Heart left ventricle (tissue), 16 donors: ENCODE data around the gene BBOX1. TPM values are rescaled to one million over a fixed set of nuclear protein-coding genes. Genes with fewer than 3 reads are reported as not detected.

ENCODE experiments used
- ATAC-seq, 4 donors: fragments of 200-7000 bp; cut with Tn5 transposase; one replicate each; pipeline ENCODE4 v1.9.1; 2020 to 2022; ENCODE audit warnings: moderate library complexity in 4 of 4, mild to moderate bottlenecking in 3 of 4, moderate number of reproducible peaks in 1 of 4
- DNase-seq, 5 donors: peaks; one replicate each; pipeline ENCODE4 v3.0.0-alpha.2; 2020
- H3K27ac ChIP-seq, 12 donors: fragments of 200-600 bp; sonication (generic) in 4 of 12; one replicate each; pipeline versions ENCODE4 v1.5.0 to v1.8.0; 2016 to 2022; ENCODE audit warnings: mild to moderate bottlenecking in 2 of 12
- H3K27me3 ChIP-seq, 9 donors: fragments of 200-600 bp; sonication (generic) in 2 of 9; one replicate each; pipeline versions ENCODE4 v1.5.1 to v1.8.0; 2016 to 2022; ENCODE audit warnings: mild to moderate bottlenecking in 3 of 9
- H3K36me3 ChIP-seq, 9 donors: fragments of 200-600 bp; sonication (generic) in 2 of 9; one replicate each; pipeline versions ENCODE4 v1.5.0 to v1.8.0; 2018 to 2022; ENCODE audit warnings: mild to moderate bottlenecking in 2 of 9
- H3K4me1 ChIP-seq, 12 donors: fragments of 200-600 bp; sonication (generic) in 4 of 12; one replicate each; pipeline versions ENCODE4 v1.5.0 to v1.8.0; 2016 to 2022; ENCODE audit warnings: mild to moderate bottlenecking in 3 of 12
- H3K4me3 ChIP-seq, 12 donors: fragments of 200-600 bp; sonication (generic) in 4 of 12; one replicate each; pipeline versions ENCODE4 v1.5.0 to v1.8.0; 2017 to 2022; ENCODE audit warnings: mild to moderate bottlenecking in 9 of 12, moderate library complexity in 4 of 12
- H3K9me3 ChIP-seq, 12 donors: fragments of 200-600 bp; sonication (generic) in 4 of 12; one replicate each; pipeline versions ENCODE4 v1.5.0 to v1.8.0; 2016 to 2022; ENCODE audit warnings: mild to moderate bottlenecking in 1 of 12
- POLR2A ChIP-seq, 2 donors: fragments of 450-650 bp; IDR thresholded peaks; one replicate each; pipeline ENCODE4 v1.6.1; 2017; ENCODE audit warnings: antibody characterized with exemption in 2 of 2, mild to moderate bottlenecking in 2 of 2, moderate library complexity in 2 of 2
- WGBS, 4 donors: extraction: QIAGEN DNeasy Blood & Tissue Kit in 2 of 4; methylation state at CpG; one replicate each; pipeline versions ENCODE4 v1.1.5 to v1.1.7; 2013 to 2018; 5-methylcytosine and 5-hydroxymethylcytosine counted together
- intact Hi-C, 10 donors: fragments of 100-400 bp; cut with DNase I; formaldehyde crosslinking; loops; one replicate each; pipeline versions ENCODE4 v1.11.1 to v1.14.2; 2022
- polyA plus RNA-seq, 2 donors: library from polyadenylated mRNA; stranded (reverse); fragments of 200-250 nt; gene quantifications; one replicate each; pipeline ENCODE4 v1.2.3, GENCODE V29; 2013
- total RNA-seq, 9 donors: library from RNA; depleted of rRNA in 2 of 9; stranded (reverse); fragments of >200 nt in 2 of 9; fragmentation: NEBNext Ultra II Directional in 3 of 9; extraction: Animal tissue kit (Norgen Biotek cat#: 25700) in 3 of 9; gene quantifications; one replicate each; pipeline versions ENCODE4 v1.1.0 to v1.2.4, GENCODE V29; 2016 to 2023
- TF ChIP-seq, protein P1 (sequence below), 12 donors: fragments of 200-600 bp; sonication (generic) in 4 of 12; IDR thresholded peaks; one replicate each; pipeline versions ENCODE4 v1.5.0 to v1.8.0; 2018 to 2022; ENCODE audit warnings: antibody characterized with exemption in 12 of 12, mild to moderate bottlenecking in 5 of 12
- donor health status: ischemic (EF 13 %, LVEDD 7.1; RV severe dilation, severe dysfunction).
- donor health status: healthy with polysubstance abuse.
- donor health status: DM: no; HTN: yes; CAD: no.
- donor health status: DM: no; HTN: no; CAD: no.
- donor health status: ischemic (EF 25% LVEDD 6.9; RV normal size, moderate dysfunction).
- donor health status: ischemic (EF 25% LVEDD 5.7; RV mildly dilated, moderate dysfunction).
- donor health status: healthy.
- donor health status: DM: yes; HTN: yes; CAD: no.
- donor health status: ischemic (EF 35%, LVEDD 5.7; RV mildly dilated, moderate dysfunction).
- donor health status: nonischemic (EF 11% LVEDD 7.7; RV severe dilation, severe dysfunction).
- donor health status: DM: yes; HTN: yes; CAD: no.
- donor health status: PGD.
- donor health status: ischemic (EF 29% LVEDD 5.4; RV normal size, mild dysfunction).
- donor health status: nonischemic (EF 23%, LVEDD 6.1; RV moderate dilation, normal function).

The BBOX1 gene
- total and polyA plus RNA-seq, 11 donors: 0.18 TPM; not detected in 10

DNA sequence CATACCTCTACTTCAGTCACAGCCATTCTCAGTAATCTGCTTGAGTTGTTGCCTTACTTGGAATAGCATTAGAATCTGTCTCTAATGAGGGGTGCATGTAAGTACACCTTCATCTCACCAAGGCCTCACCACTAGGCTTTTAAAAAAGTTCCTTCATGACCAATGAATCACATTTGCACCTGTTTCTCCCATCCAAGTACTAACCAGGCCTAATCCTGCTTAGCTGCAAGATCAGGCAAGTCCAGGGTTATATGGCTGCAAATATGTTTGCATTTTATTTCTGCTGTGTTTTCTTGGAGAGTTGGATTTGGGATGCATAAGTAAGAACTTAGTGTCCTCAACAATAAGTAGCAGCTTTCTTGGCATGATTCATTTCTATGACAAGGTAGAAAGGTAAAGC, 66.9 kb downstream of the BBOX1 start:
- no peak for DNase-seq
- intact Hi-C loops: no loop called here

DNA sequence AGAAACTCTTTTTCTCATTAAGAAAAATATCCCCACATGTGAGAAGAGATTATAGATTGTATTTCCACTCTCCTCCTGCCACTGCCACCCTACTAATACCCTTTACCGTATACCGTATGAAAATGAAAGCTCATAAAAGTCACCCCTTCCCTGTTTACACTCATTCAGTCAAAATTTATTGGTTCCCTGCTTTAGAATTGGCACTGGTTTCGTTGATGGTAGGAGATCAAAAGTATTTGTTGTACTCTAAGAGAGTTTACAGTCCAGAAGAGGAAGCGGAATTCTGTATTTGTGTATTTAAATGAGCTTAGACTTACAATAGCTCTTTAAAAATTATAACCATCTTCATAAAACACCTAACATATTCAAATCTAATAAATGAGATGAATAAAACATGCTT, 68.2 kb downstream of the BBOX1 start:
- H3K27ac ChIP-seq: no peak overlapping the region
- peaks cover 0 to 4% (median 0%) of the 10 kb centered on the region in 12 donors for H3K9me3 ChIP-seq
- H3K4me1 ChIP-seq: no peaks in the 10 kb centered on the region
- no peaks in the 10 kb centered on the region for H3K27me3 ChIP-seq
- TF ChIP-seq POLR2A (IDR thresholded peaks at IDR 0.05): no peak
- TF ChIP-seq, protein P1, sequence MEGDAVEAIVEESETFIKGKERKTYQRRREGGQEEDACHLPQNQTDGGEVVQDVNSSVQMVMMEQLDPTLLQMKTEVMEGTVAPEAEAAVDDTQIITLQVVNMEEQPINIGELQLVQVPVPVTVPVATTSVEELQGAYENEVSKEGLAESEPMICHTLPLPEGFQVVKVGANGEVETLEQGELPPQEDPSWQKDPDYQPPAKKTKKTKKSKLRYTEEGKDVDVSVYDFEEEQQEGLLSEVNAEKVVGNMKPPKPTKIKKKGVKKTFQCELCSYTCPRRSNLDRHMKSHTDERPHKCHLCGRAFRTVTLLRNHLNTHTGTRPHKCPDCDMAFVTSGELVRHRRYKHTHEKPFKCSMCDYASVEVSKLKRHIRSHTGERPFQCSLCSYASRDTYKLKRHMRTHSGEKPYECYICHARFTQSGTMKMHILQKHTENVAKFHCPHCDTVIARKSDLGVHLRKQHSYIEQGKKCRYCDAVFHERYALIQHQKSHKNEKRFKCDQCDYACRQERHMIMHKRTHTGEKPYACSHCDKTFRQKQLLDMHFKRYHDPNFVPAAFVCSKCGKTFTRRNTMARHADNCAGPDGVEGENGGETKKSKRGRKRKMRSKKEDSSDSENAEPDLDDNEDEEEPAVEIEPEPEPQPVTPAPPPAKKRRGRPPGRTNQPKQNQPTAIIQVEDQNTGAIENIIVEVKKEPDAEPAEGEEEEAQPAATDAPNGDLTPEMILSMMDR (IDR thresholded peaks at IDR 0.05): no peak
- intact Hi-C loops: no loop called here
- whole genome bisulfite sequencing, 4 donors: 85 to 88% (median 86%) methylated on average over 4 of the region's 4 CpGs
- DNase-seq (no peak), ATAC-seq (no peak)
- H3K36me3 ChIP-seq: no peaks in the 10 kb centered on the region
- H3K4me3 ChIP-seq: no peak overlapping the region

More for the DNA sequence above, 66.9 kb downstream of the BBOX1 start:
- Histone ChIP-seq H3K27me3 (no peaks in the 10 kb centered on the region), H3K4me1 (no peaks in the 10 kb centered on the region), H3K27ac (no peak overlapping the region), H3K4me3 (no peak overlapping the region), H3K9me3 (peaks cover 0 to 4% (median 0%) of the 10 kb centered on the region in 12 donors), H3K36me3 (no peaks in the 10 kb centered on the region)
- TF ChIP-seq, protein P1 (IDR thresholded peaks at IDR 0.05): no peak
- no peak for TF ChIP-seq POLR2A (IDR thresholded peaks at IDR 0.05)
- no peak for ATAC-seq

DNA sequence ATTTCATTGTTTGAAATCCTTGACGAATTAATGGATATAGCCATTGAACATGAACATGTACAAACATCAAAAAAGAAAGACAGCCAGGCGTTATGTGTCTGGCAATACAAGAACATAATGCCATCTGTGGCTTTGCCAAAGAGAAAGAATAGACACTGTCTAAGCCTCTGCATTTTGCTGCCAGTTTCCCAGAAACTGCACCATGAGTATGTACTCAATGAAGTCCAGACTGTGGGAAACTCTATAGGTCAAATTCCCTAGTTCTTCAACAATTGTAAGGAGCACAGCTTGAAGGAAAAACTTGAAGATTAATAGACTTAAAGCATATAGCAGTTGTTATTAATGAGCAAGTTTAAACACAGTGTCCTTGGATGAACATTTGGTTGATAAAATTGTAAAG, 71.3 kb downstream of the BBOX1 start:
- Histone ChIP-seq H3K27me3 (no peaks in the 10 kb centered on the region), H3K9me3 (peaks cover 0 to 4% (median 0%) of the 10 kb centered on the region in 12 donors), H3K4me3 (no peak overlapping the region), H3K36me3 (no peaks in the 10 kb centered on the region), H3K4me1 (no peaks in the 10 kb centered on the region), H3K27ac (no peak overlapping the region)
- intact Hi-C loops: no loop called here
- TF ChIP-seq, protein P1 (IDR thresholded peaks at IDR 0.05): no peak
- TF ChIP-seq POLR2A (IDR thresholded peaks at IDR 0.05): no peak
- DNase-seq (no peak), ATAC-seq (no peak)
- WGBS, 4 donors: 82 to 90% (median 86%) methylated on average over 2 of the region's 2 CpGs

DNA sequence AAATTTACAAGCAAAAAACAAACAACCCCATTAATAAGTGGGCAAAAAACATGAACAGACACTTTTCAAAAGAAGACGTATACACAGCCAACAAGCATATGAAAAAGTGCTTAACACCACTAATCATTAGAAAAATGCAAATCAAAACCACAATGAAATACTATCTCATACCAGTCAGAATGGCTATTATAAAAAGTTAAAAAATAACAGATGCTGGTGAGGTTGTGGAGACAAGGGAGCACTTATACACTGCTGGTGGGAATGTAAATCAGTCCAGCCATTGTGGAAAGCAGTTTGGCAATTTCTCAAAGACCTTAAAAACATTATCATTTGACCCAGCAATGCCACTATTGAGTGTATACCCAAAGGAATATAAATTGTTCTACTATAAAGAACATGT, 72.3 kb downstream of the BBOX1 start:
- WGBS, 4 donors: 79 to 91% (median 86%) methylated on average over 1 of the region's 1 CpG
- Histone ChIP-seq H3K36me3 (no peaks in the 10 kb centered on the region), H3K9me3 (peaks cover 0 to 4% (median 0%) of the 10 kb centered on the region in 12 donors), H3K4me3 (no peak overlapping the region), H3K27me3 (no peaks in the 10 kb centered on the region), H3K27ac (no peak overlapping the region), H3K4me1 (no peaks in the 10 kb centered on the region)
- DNase-seq: no peak
- TF ChIP-seq, protein P1 (IDR thresholded peaks at IDR 0.05): no peak
- no peak for TF ChIP-seq POLR2A (IDR thresholded peaks at IDR 0.05)
- intact Hi-C loops: no loop called here
- ATAC-seq: no peak
